NCI-H2171 (cell line): ENCODE results near the gene MSI2.

Source experiments
- DNase-seq: peaks from one replicate; lab custom pipeline; 2025; lab: John Stamatoyannopoulos, UW

Gene MSI2

GRCh38 chr17:57440522-57441269, 184.4 kb downstream of the MSI2 start:
- DNase-seq = peak; percentile 43

- no peak for DNase-seq
Measured at GRCh38 chr17:57441270-57441600, 184.9 kb downstream of the MSI2 start.

GRCh38 chr17:57442401-57442823, 186.1 kb downstream of the MSI2 start:
- DNase-seq = no peak

- peak; percentile 61 for DNase-seq
Measured at GRCh38 chr17:57442914-57443571, 186.7 kb downstream of the MSI2 start.

GRCh38 chr17:57443781-57444180, 187.5 kb downstream of the MSI2 start:
- no peak for DNase-seq

GRCh38 chr17:57444682-57445450, 188.5 kb downstream of the MSI2 start:
- no peak for DNase-seq

- DNase-seq = no peak
Measured at GRCh38 chr17:57445772-57446472, 189.6 kb downstream of the MSI2 start.

GRCh38 chr17:57447357-57447989, 191.2 kb downstream of the MSI2 start:
- DNase-seq = no peak

- DNase-seq = no peak
Measured at GRCh38 chr17:57447990-57448758, 191.9 kb downstream of the MSI2 start.

- no peak for DNase-seq
Measured at GRCh38 chr17:57448759-57449283, 192.5 kb downstream of the MSI2 start.

GRCh38 chr17:57451191-57451590, 194.9 kb downstream of the MSI2 start:
- DNase-seq = no peak

- DNase-seq = no peak
Measured at GRCh38 chr17:57451643-57452042, 195.3 kb downstream of the MSI2 start.

GRCh38 chr17:57453841-57454425, 197.6 kb downstream of the MSI2 start:
- DNase-seq = no peak

GRCh38 chr17:57454729-57455062, 198.4 kb downstream of the MSI2 start:
- DNase-seq = no peak

- DNase-seq = no peak
Measured at GRCh38 chr17:57455063-57455914, 199.0 kb downstream of the MSI2 start.

- DNase-seq = no peak
Measured at GRCh38 chr17:57456622-57457021, 200.3 kb downstream of the MSI2 start.

GRCh38 chr17:57457188-57457587, 200.9 kb downstream of the MSI2 start:
- DNase-seq = no peak

- no peak for DNase-seq
Measured at GRCh38 chr17:57458718-57459285, 202.5 kb downstream of the MSI2 start.

GRCh38 chr17:57459286-57459915, 203.1 kb downstream of the MSI2 start:
- no peak for DNase-seq
